Middle frontal gyrus (tissue), 1 donor: ENCODE measurements around the gene REC114.
"Not testable (repeated sequence)": the region's sequence is repeated elsewhere in the genome, so short reads cannot be mapped to it uniquely, and the experiment has no call there.

Source experiments
- DNase-seq: peaks from one replicate; pipeline ENCODE4 v3.0.0-alpha.2; 2015; ENCODE audit warnings: low spot score; ENCODE audit errors: extremely low spot score

The REC114 gene

GRCh38 chr15:73455876-73456275 is 12.9 kb downstream of the REC114 start:
- no peak for DNase-seq

- no peak for DNase-seq
These were observed 14.4 kb downstream of the REC114 start for GRCh38 chr15:73457334-73457733.

GRCh38 chr15:73460662-73461061 is 17.7 kb downstream of the REC114 start:
- no peak for DNase-seq

GRCh38 chr15:73464602-73465001 is 21.6 kb downstream of the REC114 start:
- no peak for DNase-seq

- no peak for DNase-seq
These were observed 24.8 kb downstream of the REC114 start for GRCh38 chr15:73467758-73468157.

DNA sequence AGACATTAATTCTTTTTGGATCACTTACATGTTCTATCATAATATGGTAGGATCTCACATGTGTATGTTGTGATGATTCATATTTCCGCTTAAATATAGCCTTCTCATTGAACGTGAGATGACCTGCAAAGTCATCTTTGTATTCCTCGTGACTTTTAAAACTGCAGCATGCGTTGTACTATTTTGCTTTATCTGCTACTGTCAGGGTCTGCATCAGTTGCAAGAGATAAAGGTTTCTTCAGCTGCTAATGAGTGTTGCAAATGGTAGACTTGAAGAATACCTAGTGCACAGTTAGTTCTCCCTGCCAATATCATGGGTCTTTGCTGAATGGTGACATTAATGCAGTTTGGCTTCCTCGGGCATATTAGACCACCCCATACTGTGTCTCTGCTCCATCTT is 31.8 kb downstream of the REC114 start:
- no peak for DNase-seq

DNA sequence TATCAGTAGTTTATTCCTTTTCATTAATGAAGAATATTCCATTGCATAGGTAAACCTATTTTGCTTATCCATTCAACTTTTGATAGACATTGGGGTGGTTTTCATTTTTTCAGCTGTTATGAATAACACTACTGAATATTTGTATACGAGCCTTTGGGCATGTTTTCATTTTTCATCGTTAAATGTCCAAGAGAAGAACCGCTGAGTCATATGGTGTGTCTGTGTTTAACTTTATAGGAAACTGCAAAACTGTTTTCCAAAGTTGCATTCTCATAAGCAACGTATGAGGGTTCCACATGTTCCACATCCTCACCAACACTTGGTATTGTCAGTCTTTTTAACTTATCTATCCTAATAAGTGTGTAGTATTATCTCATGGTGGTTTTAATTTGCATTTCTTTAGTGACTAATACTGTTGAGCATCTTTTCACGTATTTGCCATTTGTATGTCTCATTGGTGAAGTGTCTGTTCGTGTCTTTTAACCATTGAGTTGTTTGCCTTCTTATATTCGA is 33.8 kb downstream of the REC114 start:
- DNase-seq, result no peak

DNA sequence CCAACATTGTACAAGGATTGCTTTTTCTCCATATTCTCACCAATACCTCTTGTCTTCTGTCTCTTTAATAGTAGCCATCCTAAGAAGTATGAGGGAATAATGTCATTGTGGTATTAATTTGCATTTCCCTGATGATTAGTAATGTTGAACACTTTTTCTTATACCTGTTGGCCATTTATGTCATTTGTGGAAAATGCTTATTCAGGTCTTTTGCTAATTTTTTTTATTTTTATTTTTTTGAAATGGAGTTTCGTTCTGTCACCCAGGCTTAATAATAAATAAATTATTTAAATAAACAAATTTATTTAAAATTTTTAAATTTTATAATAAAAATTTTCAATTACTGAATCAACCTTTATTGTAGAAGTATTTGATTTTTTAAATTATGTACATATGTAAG is 37.1 kb downstream of the REC114 start:
- DNase-seq, result no peak

DNA sequence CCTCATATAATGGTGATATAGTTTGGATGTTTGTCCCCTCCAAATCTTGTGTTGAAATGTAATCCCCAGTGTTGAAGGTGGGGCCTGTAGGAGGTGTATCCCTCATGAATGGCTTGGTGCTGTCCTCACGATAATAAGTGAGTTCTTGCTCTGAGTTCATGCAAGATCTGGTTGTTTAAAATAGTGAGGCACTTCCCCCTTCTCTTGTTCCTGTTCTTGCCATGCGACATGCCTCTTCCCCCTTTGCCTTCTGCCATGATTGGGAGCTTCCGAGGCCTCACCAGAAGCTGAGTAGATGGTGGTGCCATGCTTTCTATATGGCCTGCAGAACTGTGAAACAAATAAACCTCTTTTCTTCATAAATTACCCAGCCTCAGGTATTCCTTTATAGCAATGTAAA is 39.2 kb downstream of the REC114 start:
- no peak for DNase-seq

- DNase-seq, result no peak
These were observed 40.1 kb downstream of the REC114 start for GRCh38 chr15:73483053-73483452.

DNA sequence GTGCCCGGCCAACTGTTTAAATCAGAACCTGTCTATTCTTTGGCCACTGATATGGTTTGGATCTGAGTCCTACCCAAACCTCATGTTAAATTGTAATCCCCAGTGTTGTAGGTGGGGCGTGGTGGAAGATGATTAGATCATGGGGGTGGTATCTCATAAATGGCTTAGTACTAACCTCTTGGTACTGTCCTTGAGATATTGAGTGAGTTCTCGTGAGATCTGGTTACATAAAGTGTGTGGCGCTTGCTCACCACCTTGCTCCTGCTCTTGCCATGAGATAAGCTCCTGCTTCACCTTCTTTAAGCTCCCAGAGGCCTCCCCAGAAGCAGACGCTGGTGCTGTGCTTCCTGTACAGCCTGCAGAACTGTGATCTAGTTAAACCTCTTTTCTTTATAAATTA is 42.4 kb downstream of the REC114 start:
- DNase-seq, result no peak

- not testable (repeated sequence) for DNase-seq
These were observed 42.9 kb downstream of the REC114 start for GRCh38 chr15:73485885-73486284.

DNA sequence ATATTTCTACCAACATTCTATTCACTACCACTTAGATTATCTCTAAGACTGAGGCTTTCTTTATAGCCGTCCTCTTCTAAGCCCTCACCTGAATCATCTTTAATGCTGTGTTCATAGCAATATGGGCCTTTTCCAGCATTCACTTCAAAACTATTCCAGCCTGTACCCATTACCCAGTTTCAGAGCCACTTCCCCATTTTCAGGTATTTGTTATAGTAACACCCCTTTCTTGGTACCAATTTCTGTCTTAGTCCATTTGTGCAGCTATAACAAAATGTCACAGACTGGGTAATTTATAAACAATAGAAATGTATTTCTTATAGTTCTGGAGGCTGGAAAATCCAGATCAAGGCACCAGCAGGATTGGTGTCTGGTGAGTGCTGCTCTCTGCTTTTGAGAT is 45.7 kb downstream of the REC114 start:
- DNase-seq, result no peak

- no peak for DNase-seq
These were observed 51.0 kb downstream of the REC114 start for GRCh38 chr15:73493922-73494321.

GRCh38 chr15:73495181-73495580 is 52.2 kb downstream of the REC114 start:
- DNase-seq, result no peak

DNA sequence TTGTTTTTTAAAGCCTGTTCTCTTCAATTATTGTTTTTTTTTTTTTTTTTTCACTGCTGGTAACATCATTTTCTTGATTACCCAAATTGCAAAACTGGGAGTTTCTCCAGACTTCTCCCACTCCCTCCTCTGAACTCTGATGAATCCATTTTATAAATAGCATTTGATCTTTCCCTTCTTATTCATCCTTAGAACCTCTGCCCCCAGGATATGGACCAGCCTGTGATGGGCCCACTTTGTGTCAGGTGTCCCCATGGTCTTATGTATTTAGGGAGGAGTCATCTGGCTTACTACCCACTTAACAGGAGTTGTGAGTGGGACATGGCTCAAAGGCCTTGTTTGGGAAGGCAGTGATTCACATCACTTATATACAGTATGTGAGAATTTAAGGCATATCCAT is 57.7 kb downstream of the REC114 start:
- DNase-seq, result no peak

- DNase-seq, result no peak
These were observed 61.9 kb downstream of the REC114 start for GRCh38 chr15:73504885-73505284.

GRCh38 chr15:73515527-73515926 is 72.6 kb downstream of the REC114 start:
- no peak for DNase-seq

DNA sequence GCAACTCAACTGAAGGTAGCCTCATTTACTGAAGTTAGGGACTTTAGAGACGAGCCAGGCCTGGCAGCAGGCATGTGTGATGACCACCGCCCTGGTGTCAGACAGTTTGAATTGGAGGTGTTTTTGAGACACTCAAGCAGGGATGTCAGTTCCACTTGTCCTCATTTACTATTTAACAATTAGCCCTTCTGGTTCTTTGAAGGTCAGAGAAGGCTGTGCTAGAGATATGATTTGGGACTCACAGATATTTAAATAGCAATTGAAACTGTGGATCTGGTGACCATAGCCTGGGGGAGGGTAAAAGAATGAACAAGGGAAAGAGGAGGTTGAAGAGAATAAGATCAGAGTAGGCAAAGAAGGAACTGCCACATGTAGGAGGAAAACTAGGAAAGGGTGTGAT is 74.6 kb downstream of the REC114 start:
- no peak for DNase-seq

GRCh38 chr15:73518180-73518862 is 75.4 kb downstream of the REC114 start:
- no peak for DNase-seq

- DNase-seq, result no peak
These were observed 76.1 kb downstream of the REC114 start for GRCh38 chr15:73518876-73519733.

DNA sequence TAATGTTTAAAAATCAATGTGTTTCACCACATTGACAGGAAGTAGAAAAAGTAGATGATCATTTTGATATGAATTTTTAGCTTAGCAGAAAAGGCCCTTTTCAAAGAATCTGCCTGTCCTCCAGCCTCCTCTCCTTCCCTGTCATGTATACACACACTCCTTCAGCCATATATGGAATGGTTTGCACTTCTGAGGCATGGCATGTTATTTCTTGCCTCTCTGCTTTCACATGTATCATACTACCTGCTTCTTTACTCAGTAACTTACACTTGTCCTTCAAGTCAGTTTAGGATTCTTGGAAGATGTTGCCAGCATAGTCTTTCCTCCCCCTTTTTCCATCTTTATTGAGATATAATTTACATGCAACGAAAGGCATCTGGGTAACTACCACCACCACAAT is 79.0 kb downstream of the REC114 start:
- no peak for DNase-seq

DNA sequence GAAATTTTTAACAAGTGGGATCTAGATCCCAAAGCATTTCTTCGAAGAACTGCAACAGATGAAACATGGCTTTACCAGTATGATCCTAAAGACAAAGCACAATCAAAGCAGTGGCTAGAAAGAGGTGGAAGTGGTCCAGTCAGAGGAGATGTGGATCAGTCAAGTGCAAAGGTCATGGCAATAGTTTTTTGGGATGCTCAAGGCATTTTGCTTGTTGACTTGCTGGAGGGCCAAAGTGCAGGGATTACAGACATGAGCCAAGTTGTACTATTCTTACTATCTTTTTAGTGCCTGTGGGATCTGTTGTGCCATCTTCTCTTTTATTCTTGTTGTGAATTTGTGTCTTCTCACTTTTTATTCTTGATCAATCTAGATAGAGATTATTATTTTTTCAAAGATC is 82.0 kb downstream of the REC114 start:
- no peak for DNase-seq
